WERI-Rb-1 (cell line): Measurements from ENCODE around the gene ABCA4.
"Not testable (repeated sequence)": the region's sequence is repeated elsewhere in the genome, so short reads cannot be mapped to it uniquely, and the experiment has no call there.

Source experiments
- DNase-seq: peaks from one replicate; pipeline ENCODE4 v3.0.0-alpha.2; 2020
- H3K27ac ChIP-seq: fragments of 250-450 bp; sonication (Bioruptor Pico); 2 replicates; pipeline ENCODE4 v1.5.1; 2020; ENCODE audit warnings: mild to moderate bottlenecking, moderate library complexity
- H3K27me3 ChIP-seq: fragments of 250-450 bp; sonication (Bioruptor Pico); 2 replicates; pipeline ENCODE4 v1.5.1; 2021; ENCODE audit warnings: mild to moderate bottlenecking, low read depth, moderate library complexity; ENCODE audit not compliant: insufficient read depth, severe bottlenecking
- H3K36me3 ChIP-seq: fragments of 250-450 bp; sonication (Bioruptor Pico); 2 replicates; pipeline ENCODE4 v1.5.1; 2020; ENCODE audit warnings: mild to moderate bottlenecking, moderate library complexity
- H3K4me3 ChIP-seq: 2 replicates; pipeline ENCODE4 v1.5.1; 2011; ENCODE audit warnings: low read depth, mild to moderate bottlenecking, control low read depth, low read length
- H3K9me3 ChIP-seq: fragments of 250-450 bp; sonication (Bioruptor Pico); 2 replicates; pipeline ENCODE4 v1.5.1; 2021; ENCODE audit warnings: mild to moderate bottlenecking, moderate library complexity; ENCODE audit not compliant: severe bottlenecking
- CTCF ChIP-seq: IDR thresholded peaks from 2 replicates; pipeline ENCODE4 v1.5.1; 2011; ENCODE audit warnings: low read depth, mild to moderate bottlenecking, control low read depth, inconsistent platforms, low read length

ABCA4 gene

GRCh38 chr1:94156096-94156625 is 35.2 kb upstream of the ABCA4 start:
- TF ChIP-seq CTCF, result no peak
- no peak for DNase-seq
- no peaks in the 10 kb centered on the region for H3K27me3 ChIP-seq
- no peak overlapping the region for H3K27ac ChIP-seq
- H3K4me3 ChIP-seq, result no peak overlapping the region
- no peaks in the 10 kb centered on the region for H3K36me3 ChIP-seq
- H3K9me3 ChIP-seq, result no peaks in the 10 kb centered on the region

- no peak for DNase-seq
- no peaks in the 10 kb centered on the region for H3K9me3 ChIP-seq
- no peak overlapping the region for H3K27ac ChIP-seq
These were observed 34.0 kb upstream of the ABCA4 start for GRCh38 chr1:94154989-94155388.

GRCh38 chr1:94153133-94153532 is 32.2 kb upstream of the ABCA4 start:
- H3K36me3 ChIP-seq, result no peaks in the 10 kb centered on the region
- no peaks in the 10 kb centered on the region for H3K27me3 ChIP-seq
- no peaks in the 10 kb centered on the region for H3K9me3 ChIP-seq
- DNase-seq, result no peak
- no peak for TF ChIP-seq CTCF
- no peak overlapping the region for H3K4me3 ChIP-seq
- no peak overlapping the region for H3K27ac ChIP-seq

More at GRCh38 chr1:94154989-94155388, 34.0 kb upstream of the ABCA4 start:
- H3K36me3 ChIP-seq, result no peaks in the 10 kb centered on the region
- no peak for TF ChIP-seq CTCF
- no peak overlapping the region for H3K4me3 ChIP-seq
- H3K27me3 ChIP-seq, result no peaks in the 10 kb centered on the region

GRCh38 chr1:94149166-94149565 is 28.2 kb upstream of the ABCA4 start:
- not testable (repeated sequence) for H3K27ac ChIP-seq, H3K27me3 ChIP-seq, DNase-seq, H3K9me3 ChIP-seq, H3K4me3 ChIP-seq, H3K36me3 ChIP-seq

- Histone ChIP-seq H3K4me3 (no peak overlapping the region), H3K27ac (no peak overlapping the region), H3K27me3 (no peaks in the 10 kb centered on the region), H3K9me3 (peaks cover 2% of the 10 kb centered on the region), H3K36me3 (no peaks in the 10 kb centered on the region)
- DNase-seq, result no peak
- TF ChIP-seq CTCF, result no peak
These were observed 25.3 kb upstream of the ABCA4 start for GRCh38 chr1:94146273-94146672.

- Histone ChIP-seq H3K4me3 (no peak overlapping the region), H3K27me3 (no peaks in the 10 kb centered on the region), H3K36me3 (no peaks in the 10 kb centered on the region), H3K27ac (no peak overlapping the region), H3K9me3 (peaks cover 2% of the 10 kb centered on the region)
- no peak for TF ChIP-seq CTCF
- no peak for DNase-seq
These were observed 23.9 kb upstream of the ABCA4 start for GRCh38 chr1:94144836-94145235.
